GM06990 (cell line): Measurements from ENCODE around the gene GPATCH2L.

Source experiments
- DNase-seq: peaks from one replicate; pipeline ENCODE4 v3.0.0-alpha.2; 2011; ENCODE audit not compliant: insufficient read length; ENCODE audit errors: extremely low read depth
- H3K27me3 ChIP-seq: replicated peaks from 2 replicates; pipeline ENCODE4 v1.6.0; 2011; ENCODE audit warnings: low read length; ENCODE audit not compliant: control insufficient read depth, insufficient read depth
- H3K36me3 ChIP-seq: 2 replicates; pipeline ENCODE4 v1.5.1; 2011; ENCODE audit warnings: low read length; ENCODE audit not compliant: control insufficient read depth, insufficient read depth
- H3K4me3 ChIP-seq: replicated peaks from 2 replicates; pipeline ENCODE4 v1.5.1; 2011; ENCODE audit warnings: low read depth, mild to moderate bottlenecking, control low read depth, low read length
- TF ChIP-seq, protein P1 (sequence below): IDR thresholded peaks from 2 replicates; pipeline ENCODE4 v1.5.1; 2011; ENCODE audit warnings: low read length, control low read depth, mild to moderate bottlenecking, inconsistent platforms; ENCODE audit not compliant: insufficient read depth, poor library complexity, severe bottlenecking

GPATCH2L gene

DNA sequence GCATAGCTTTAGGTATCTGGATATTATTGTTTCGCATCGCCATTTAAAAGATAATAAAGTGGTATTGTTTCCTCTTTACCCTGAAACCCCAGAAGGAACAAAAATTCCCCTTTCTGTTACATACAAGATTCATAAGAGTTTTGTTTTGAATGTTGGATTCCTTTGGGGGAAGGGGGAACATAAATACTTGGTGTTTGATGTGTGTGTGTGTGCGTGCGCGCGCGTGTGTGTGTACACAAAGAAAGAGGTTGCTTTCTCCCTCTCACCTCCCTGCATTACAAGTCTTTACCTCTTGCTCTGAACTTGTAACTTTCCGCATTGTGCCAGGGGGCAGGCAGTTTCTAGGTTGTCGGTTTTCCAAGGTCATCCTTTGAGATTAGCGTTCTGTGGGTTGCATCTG lies 76.4 kb downstream of the GPATCH2L start:
- Histone ChIP-seq H3K36me3 (no peaks in the 10 kb centered on the region), H3K4me3 (no peak overlapping the region; the same call in 1 of the 2 replicates), H3K27me3 (no peaks in the 10 kb centered on the region)
- TF ChIP-seq, protein P1, sequence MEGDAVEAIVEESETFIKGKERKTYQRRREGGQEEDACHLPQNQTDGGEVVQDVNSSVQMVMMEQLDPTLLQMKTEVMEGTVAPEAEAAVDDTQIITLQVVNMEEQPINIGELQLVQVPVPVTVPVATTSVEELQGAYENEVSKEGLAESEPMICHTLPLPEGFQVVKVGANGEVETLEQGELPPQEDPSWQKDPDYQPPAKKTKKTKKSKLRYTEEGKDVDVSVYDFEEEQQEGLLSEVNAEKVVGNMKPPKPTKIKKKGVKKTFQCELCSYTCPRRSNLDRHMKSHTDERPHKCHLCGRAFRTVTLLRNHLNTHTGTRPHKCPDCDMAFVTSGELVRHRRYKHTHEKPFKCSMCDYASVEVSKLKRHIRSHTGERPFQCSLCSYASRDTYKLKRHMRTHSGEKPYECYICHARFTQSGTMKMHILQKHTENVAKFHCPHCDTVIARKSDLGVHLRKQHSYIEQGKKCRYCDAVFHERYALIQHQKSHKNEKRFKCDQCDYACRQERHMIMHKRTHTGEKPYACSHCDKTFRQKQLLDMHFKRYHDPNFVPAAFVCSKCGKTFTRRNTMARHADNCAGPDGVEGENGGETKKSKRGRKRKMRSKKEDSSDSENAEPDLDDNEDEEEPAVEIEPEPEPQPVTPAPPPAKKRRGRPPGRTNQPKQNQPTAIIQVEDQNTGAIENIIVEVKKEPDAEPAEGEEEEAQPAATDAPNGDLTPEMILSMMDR: no peak
- no peak for DNase-seq

DNA sequence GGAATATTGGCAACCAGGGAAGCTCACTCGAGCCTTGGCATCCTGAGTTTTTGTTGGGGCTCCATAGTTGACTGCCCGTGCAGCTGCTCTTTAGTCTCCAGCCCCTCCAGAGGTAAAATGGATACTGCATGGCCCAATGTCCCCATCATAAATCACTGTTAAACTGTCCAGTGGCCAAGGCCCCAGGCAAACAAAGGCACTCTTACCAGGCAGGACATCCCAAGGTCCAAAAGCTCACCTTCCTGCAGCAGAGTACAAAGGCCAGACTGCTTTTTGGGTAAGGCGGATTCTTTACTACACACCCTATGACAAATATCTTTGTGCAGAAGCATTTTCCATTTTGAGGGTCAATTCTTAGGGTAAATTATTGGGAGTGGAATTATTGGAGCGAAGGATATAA lies 81.1 kb downstream of the GPATCH2L start:
- DNase-seq: no peak
- Histone ChIP-seq H3K27me3 (no peaks in the 10 kb centered on the region), H3K4me3 (no peak overlapping the region), H3K36me3 (no peaks in the 10 kb centered on the region)
- TF ChIP-seq, protein P1: no peak

DNA sequence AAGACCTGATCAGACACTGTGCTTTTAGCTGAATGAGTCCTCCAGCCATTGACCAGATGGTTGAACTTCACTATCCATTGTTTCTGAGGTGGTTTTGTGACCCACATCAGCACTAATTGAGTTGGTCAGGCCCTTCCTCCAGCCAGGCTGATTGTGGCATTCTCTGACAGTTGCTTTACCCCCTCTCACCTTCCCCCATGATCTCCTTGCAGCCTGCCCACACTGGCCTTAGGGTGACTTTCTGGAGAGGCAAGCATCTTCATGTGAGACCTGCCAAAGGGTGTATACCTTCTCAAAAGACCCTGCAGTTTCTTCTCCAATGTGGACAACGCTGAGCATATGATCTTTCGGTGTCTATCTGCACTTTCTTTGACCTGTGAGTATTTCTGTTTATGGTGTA lies 83.9 kb downstream of the GPATCH2L start:
- TF ChIP-seq, protein P1: no peak
- no peaks in the 10 kb centered on the region for H3K27me3 ChIP-seq
- H3K4me3 ChIP-seq: no peak overlapping the region
- no peaks in the 10 kb centered on the region for H3K36me3 ChIP-seq
- no peak for DNase-seq

DNA sequence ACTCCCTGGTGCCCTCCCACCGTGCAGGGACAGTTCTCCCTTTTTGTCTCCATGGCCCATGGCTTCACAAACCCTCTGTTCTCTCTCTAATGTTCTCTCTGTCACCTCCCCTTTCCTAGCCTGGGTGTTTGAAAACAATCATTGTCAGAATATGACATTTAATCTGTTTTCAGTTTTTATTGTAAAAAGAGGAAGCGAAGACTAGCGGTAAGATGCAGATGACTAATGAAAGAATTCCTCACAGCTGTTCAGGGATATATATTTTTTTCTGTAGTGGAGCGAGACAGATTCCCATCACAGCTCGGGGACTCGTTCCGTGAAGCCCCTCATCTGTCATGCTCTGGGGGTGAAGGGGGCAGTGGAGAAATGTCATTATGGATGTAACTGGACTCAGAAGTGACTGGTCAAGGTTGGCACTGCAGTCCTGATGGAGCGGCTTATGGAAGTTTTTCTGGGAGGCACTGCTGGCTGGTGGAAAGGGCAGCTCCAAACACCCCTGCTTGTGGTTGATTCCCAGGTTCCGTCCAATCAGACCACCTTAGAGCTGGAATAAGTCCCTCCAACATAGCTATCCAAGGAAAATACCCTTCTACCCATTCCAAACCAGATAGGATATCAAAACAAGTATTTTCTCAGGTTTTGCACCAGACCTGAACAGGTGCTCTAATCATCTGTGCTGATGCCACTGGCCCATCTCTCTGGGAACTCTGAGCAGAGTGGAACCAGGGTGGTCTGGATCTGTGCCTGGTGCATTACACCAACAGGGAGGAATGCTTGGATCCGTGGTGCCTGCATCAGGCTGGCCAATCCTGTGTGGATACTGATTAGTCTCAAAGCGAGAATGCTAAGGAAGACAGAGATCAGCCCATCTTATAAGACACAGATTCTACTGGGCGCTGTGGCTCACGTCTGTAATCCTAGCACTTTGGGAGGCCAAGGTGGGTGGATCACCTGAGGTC lies 84.7 kb downstream of the GPATCH2L start:
- peak; percentile 40 for DNase-seq
- TF ChIP-seq, protein P1: no peak
- no peak overlapping the region for H3K4me3 ChIP-seq
- no peaks in the 10 kb centered on the region for H3K36me3 ChIP-seq
- H3K27me3 ChIP-seq: no peaks in the 10 kb centered on the region

DNA sequence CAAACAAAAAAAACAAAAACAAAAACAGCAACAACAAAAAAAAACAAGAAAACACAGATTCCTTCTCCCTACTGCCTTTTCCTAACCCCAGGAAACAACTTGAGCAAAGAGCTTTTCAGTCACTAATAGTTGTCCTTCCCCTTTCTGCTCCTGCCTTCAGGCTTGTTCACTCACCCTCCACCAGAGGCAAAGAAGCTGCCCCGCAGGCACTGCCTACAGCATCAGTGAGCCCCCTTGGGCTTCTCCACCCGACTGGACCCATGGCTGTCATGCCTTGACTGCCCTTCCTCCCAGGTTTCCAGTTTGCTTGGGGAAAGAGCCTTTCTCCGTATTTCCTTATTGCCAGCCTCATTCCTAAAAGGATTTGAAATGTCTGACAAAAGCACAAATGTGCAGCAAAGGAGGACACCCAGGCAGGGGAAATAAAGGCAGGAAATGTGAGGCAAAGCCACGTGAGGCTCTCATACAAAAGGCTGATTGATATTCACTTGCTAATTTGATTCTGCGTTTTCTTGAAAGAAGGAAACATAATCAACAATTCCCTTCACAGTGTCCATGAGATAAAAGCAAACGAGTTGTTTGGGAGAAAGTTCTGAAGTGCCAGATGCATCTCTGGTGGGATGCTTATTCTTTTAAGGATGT lies 85.7 kb downstream of the GPATCH2L start:
- H3K27me3 ChIP-seq: no peaks in the 10 kb centered on the region
- H3K36me3 ChIP-seq: no peaks in the 10 kb centered on the region
- DNase-seq: no peak
- H3K4me3 ChIP-seq: no peak overlapping the region
- TF ChIP-seq, protein P1: no peak
